GM12878 (cell line): ENCODE data around the gene KCTD8. TPM values are rescaled to one million over a fixed set of nuclear protein-coding genes. Genes with fewer than 3 reads are reported as not detected.

Experiments
- ATAC-seq: fragments of 200-7000 bp; cut with Tn5 transposase; 3 replicates; pipeline ENCODE4 v1.9.1; 2020; ENCODE audit warnings: mild to moderate bottlenecking, moderate library complexity
- BruUV-seq: library from RNA; stranded (reverse); fragments of 400-500 nt; replicated peaks from 2 replicates; lab custom pipeline; 2021; lab: Mats Ljungman, UMichigan
- CTCF ChIA-PET: fragments of 300-600 bp; sonication (Branson Sonifier 250); formaldehyde crosslinking; extraction: SDS; loops from one replicate; lab custom pipeline; 2021; ENCODE audit warnings: inconsistent platforms; lab: Yijun Ruan, JAX
- POLR2A ChIA-PET: fragments of 350-600 bp; formaldehyde crosslinking; extraction: SDS; loops from one replicate; lab custom pipeline; 2021; ENCODE audit warnings: inconsistent platforms; lab: Charles Lee
- RAD21 ChIA-PET: fragments of 300-600 bp; sonication (Branson Sonifier 250); formaldehyde crosslinking; loops from one replicate; lab custom pipeline; 2023; ENCODE audit warnings: antibody characterized with exemption; ENCODE audit not compliant: unreplicated experiment; lab: Charles Lee
- SMC1A ChIA-PET: fragments of 300-600 bp; sonication (Branson Sonifier 250); formaldehyde crosslinking; loops from one replicate; lab custom pipeline; 2023; ENCODE audit not compliant: unreplicated experiment, uncharacterized antibody; lab: Charles Lee
- DNase-seq: peaks from one replicate; pipeline ENCODE4 v3.0.0-alpha.2; 2011; ENCODE audit warnings: low read depth, low spot score
- FAIRE-seq: peaks from 3 replicates; lab custom pipeline; 2011; peaks lifted over from hg19 to GRCh38; lab: Jason Lieb, UNC
- H2AFZ ChIP-seq: 2 replicates; pipeline ENCODE4 v1.6.0; 2011; ENCODE audit warnings: low read depth, low read length, control low read depth; ENCODE audit not compliant: control insufficient read depth
- H3K27ac ChIP-seq: 2 replicates; pipeline ENCODE4 v1.5.1; 2011; ENCODE audit warnings: control low read depth; ENCODE audit not compliant: control insufficient read depth, insufficient read depth
- H3K27me3 ChIP-seq, 2 experiments: replicated peaks in 1 of 2; 2 replicates each; pipeline versions ENCODE4 v1.6.0 to v1.6.1; 2011; ENCODE audit warnings: low read length in 1 of 2; ENCODE audit not compliant: control insufficient read depth in 2 of 2, insufficient read depth in 2 of 2
- H3K36me3 ChIP-seq, 2 experiments: 2 replicates each; pipeline ENCODE4 v1.5.1; 2011; ENCODE audit warnings: low read length in 1 of 2; ENCODE audit not compliant: control insufficient read depth in 2 of 2, insufficient read depth in 2 of 2
- H3K4me1 ChIP-seq: 2 replicates; pipeline ENCODE4 v1.6.1; 2011; ENCODE audit warnings: mild to moderate bottlenecking, low read length, moderate library complexity, mixed read lengths; ENCODE audit not compliant: control insufficient read depth, insufficient read depth
- H3K4me2 ChIP-seq: 2 replicates; pipeline ENCODE4 v1.6.0; 2011; ENCODE audit warnings: control low read depth; ENCODE audit not compliant: control insufficient read depth, insufficient read depth
- H3K4me3 ChIP-seq: fragments of 200-600 bp; sonication (generic); 2 replicates; pipeline ENCODE4 v1.5.1; 2016
- H3K79me2 ChIP-seq: 2 replicates; pipeline ENCODE4 v1.6.0; 2011; ENCODE audit warnings: low read length; ENCODE audit not compliant: control insufficient read depth, insufficient read depth
- H3K9ac ChIP-seq: 2 replicates; pipeline ENCODE4 v1.8.0; 2011; ENCODE audit warnings: low read length, control low read depth, mixed read lengths; ENCODE audit not compliant: control insufficient read depth, insufficient read depth
- H3K9me3 ChIP-seq: replicated peaks from 3 replicates; pipeline ENCODE4 v1.5.1; 2011; ENCODE audit warnings: mild to moderate bottlenecking, low read length; ENCODE audit not compliant: control insufficient read depth, insufficient read depth
- H4K20me1 ChIP-seq: 2 replicates; pipeline ENCODE4 v1.6.0; 2011; ENCODE audit not compliant: control insufficient read depth, insufficient read depth
- ASH2L ChIP-seq: fragments of 300-600, 200-600 bp; sonication (generic); IDR thresholded peaks from 2 replicates; pipeline ENCODE4 v1.6.1; 2017; ENCODE audit warnings: low read depth, mild to moderate bottlenecking, borderline replicate concordance
- CBX3 ChIP-seq: fragments of 200-600 bp; sonication (generic); IDR thresholded peaks from 2 replicates; pipeline ENCODE4 v1.6.1; 2016; ENCODE audit warnings: low read depth, borderline replicate concordance
- CEBPB ChIP-seq, 2 experiments: fragments of 150-350 bp in 1 of 2; IDR thresholded peaks; 2 replicates each; pipeline ENCODE4 v1.6.1; 2012 to 2014; ENCODE audit warnings: low read depth in 2 of 2, low read length in 2 of 2, borderline replicate concordance in 1 of 2, inconsistent platforms in 1 of 2
- EGR1 ChIP-seq, 2 experiments: IDR thresholded peaks; 1 replicate in 1 of 2; 2 replicates in 1 of 2; pipeline ENCODE4 v1.6.1; 2011 to 2012; ENCODE audit warnings: low read depth in 2 of 2, low read length in 2 of 2, borderline replicate concordance in 1 of 2, mild to moderate bottlenecking in 1 of 2, moderate library complexity in 1 of 2
- FOXK2 ChIP-seq: fragments of 450-650 bp; IDR thresholded peaks from 2 replicates; pipeline ENCODE4 v1.6.1; 2017; ENCODE audit warnings: mild to moderate bottlenecking, moderate library complexity
- GATAD2B ChIP-seq: fragments of 450-650 bp; conservative IDR thresholded peaks from 2 replicates; pipeline ENCODE4 v1.6.1; 2017; ENCODE audit warnings: low read depth, mild to moderate bottlenecking, moderate library complexity
- HCFC1 ChIP-seq: fragments of 150-350 bp; IDR thresholded peaks from 2 replicates; pipeline ENCODE4 v1.6.1; 2014; ENCODE audit warnings: low read length
- NFYA ChIP-seq: IDR thresholded peaks from 2 replicates; pipeline ENCODE4 v1.6.1; 2011; ENCODE audit warnings: low read depth, mild to moderate bottlenecking, low read length, improper control_type of control experiment, borderline replicate concordance
- NR2C2 ChIP-seq: IDR thresholded peaks from 2 replicates; pipeline ENCODE4 v1.6.1; 2011; ENCODE audit warnings: borderline replicate concordance, low read depth; ENCODE audit not compliant: control insufficient read depth, insufficient read length
- POLR2A ChIP-seq: IDR thresholded peaks from 2 replicates; pipeline ENCODE4 v1.6.1; 2011; ENCODE audit warnings: low read depth, mild to moderate bottlenecking, low read length
- SIN3A ChIP-seq: IDR thresholded peaks from 2 replicates; pipeline ENCODE4 v1.6.1; 2012; ENCODE audit warnings: low read depth, low read length, improper control_type of control experiment
- TARDBP ChIP-seq: IDR thresholded peaks from 2 replicates; pipeline ENCODE4 v1.6.1; 2016; ENCODE audit warnings: borderline replicate concordance
- TBL1XR1 ChIP-seq: IDR thresholded peaks from 2 replicates; pipeline ENCODE4 v1.6.1; 2012; ENCODE audit warnings: low read depth, low read length, improper control_type of control experiment
- ZZZ3 ChIP-seq: IDR thresholded peaks from 2 replicates; pipeline ENCODE4 v1.6.1; 2011; ENCODE audit warnings: low read depth; ENCODE audit not compliant: control insufficient read depth, insufficient read length
- WGBS: methylation state at CpG from one replicate; pipeline ENCODE4 v1.1.6; 2016; ENCODE audit warnings: low lambda C conversion rate; ENCODE audit not compliant: insufficient replicate concordance, insufficient coverage; ENCODE audit errors: missing lambda C conversion rate; 5-methylcytosine and 5-hydroxymethylcytosine counted together
- in situ Hi-C: fragments of 300-500 bp; cut with MboI; formaldehyde crosslinking; loops from 9 replicates; pipeline ENCODE4 v1.14.3; 2018; ENCODE audit warnings: mixed read lengths
- intact Hi-C: fragments of 100-400 bp; cut with micrococcal nuclease; formaldehyde crosslinking; loops from one replicate; pipeline ENCODE4 v1.14.2; 2022; ENCODE audit not compliant: unreplicated experiment
- polyA plus RNA-seq, 11 experiments: library from polyadenylated mRNA; depleted of rRNA in 4 of 11; unstranded in 6 of 11; stranded (reverse) in 5 of 11; fragments of >200 nt; fragmentation: Nextera tagmentation in 4 of 11; fragmentation: Illumina TruSeq in 1 of 11; extraction: Ambion mirVana in 4 of 11; extraction: Trizol in 1 of 11; gene quantifications; 1 replicate in 1 of 11; 2 replicates in 10 of 11; pipeline versions ENCODE4 v1.2.1 to v1.2.3, GENCODE V29; 2011 to 2016; ENCODE audit warnings: inconsistent platforms in 2 of 11, missing spikeins in 2 of 11, low read depth in 1 of 11
- total RNA-seq, 4 experiments: library from RNA; depleted of rRNA in 3 of 4; stranded (reverse); fragments of >200 nt in 3 of 4; fragmentation: Illumina TruSeq in 1 of 4; extraction: Trizol in 1 of 4; gene quantifications; 2 replicates each; pipeline versions ENCODE4 v1.2.1 to v1.2.3, GENCODE V29; 2013 to 2021
- TF ChIP-seq, protein P1 (sequence below): fragments of 450-650 bp; IDR thresholded peaks from 2 replicates; pipeline ENCODE4 v1.6.1; 2017; ENCODE audit warnings: low read depth, mild to moderate bottlenecking, moderate library complexity
- TF ChIP-seq, protein P2 (sequence below): fragments of 450-650 bp; IDR thresholded peaks from 2 replicates; pipeline ENCODE4 v1.6.1; 2014; ENCODE audit warnings: mild to moderate bottlenecking
- TF ChIP-seq, protein P3 (sequence below): fragments of 450-650 bp; IDR thresholded peaks from 2 replicates; pipeline ENCODE4 v1.6.1; 2017; ENCODE audit warnings: mild to moderate bottlenecking, moderate library complexity

Gene KCTD8
- total and polyA plus RNA-seq, 10 of the 15 experiments (the other 5 are each of a cell fraction or from before 2014, with no cell fraction given): 0.06 TPM; not detected in 9

DNA sequence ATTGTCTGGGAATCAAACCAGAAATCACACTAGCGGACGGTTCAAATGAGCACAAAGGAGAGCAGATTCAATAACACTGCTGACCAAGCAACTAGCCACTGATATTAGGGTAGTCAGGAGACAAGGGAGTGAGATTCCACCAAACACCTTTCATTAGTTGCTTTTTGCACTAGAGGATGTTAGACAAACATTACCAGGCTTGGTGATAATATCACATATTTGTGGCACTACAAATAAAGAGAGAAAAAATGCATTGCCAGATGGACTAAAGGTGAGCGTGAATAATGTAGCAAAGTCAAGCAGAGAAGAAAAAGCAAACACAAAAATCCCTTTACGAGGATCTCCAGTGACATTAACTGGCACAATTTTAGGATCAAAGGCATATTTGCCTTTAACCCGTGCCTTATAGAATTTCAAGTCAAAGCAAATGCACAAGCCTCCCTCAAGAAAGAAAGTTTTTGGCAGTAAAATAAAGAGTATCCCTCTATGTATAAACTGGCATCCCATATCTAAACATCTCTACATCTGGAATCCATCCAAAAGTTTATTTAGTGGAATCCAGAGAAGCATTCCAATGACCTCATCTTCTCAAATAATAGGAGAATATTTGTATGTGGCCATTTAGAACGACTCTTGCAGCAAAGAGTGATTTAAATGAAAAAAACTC, 290.9 kb downstream of the KCTD8 start:
- in situ Hi-C loops (no loop called here), intact Hi-C loops (no loop called here)
- Histone ChIP-seq H3K27ac (no peak overlapping the region), H3K4me2 (no peak overlapping the region), H3K4me1 (no peaks in the 10 kb centered on the region), H2AFZ (no peak overlapping the region), H3K4me3 (no peak overlapping the region), H3K36me3 (no peaks in the 10 kb centered on the region), H3K9ac (no peak overlapping the region), H3K27me3 (no peaks in the 10 kb centered on the region), H4K20me1 (no peaks in the 10 kb centered on the region), H3K79me2 (no peaks in the 10 kb centered on the region), H3K9me3 (no peaks in the 10 kb centered on the region)
- ChIA-PET RAD21 (no interaction called here), SMC1A (no interaction called here), CTCF (no interaction called here), POLR2A (no interaction called here)
- no TSS peak for BruUV-seq
- no peak for ATAC-seq
- TF ChIP-seq TBL1XR1: no peak
- TF ChIP-seq, protein P1, sequence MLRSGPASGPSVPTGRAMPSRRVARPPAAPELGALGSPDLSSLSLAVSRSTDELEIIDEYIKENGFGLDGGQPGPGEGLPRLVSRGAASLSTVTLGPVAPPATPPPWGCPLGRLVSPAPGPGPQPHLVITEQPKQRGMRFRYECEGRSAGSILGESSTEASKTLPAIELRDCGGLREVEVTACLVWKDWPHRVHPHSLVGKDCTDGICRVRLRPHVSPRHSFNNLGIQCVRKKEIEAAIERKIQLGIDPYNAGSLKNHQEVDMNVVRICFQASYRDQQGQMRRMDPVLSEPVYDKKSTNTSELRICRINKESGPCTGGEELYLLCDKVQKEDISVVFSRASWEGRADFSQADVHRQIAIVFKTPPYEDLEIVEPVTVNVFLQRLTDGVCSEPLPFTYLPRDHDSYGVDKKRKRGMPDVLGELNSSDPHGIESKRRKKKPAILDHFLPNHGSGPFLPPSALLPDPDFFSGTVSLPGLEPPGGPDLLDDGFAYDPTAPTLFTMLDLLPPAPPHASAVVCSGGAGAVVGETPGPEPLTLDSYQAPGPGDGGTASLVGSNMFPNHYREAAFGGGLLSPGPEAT: no peak
- TF ChIP-seq, protein P2, sequence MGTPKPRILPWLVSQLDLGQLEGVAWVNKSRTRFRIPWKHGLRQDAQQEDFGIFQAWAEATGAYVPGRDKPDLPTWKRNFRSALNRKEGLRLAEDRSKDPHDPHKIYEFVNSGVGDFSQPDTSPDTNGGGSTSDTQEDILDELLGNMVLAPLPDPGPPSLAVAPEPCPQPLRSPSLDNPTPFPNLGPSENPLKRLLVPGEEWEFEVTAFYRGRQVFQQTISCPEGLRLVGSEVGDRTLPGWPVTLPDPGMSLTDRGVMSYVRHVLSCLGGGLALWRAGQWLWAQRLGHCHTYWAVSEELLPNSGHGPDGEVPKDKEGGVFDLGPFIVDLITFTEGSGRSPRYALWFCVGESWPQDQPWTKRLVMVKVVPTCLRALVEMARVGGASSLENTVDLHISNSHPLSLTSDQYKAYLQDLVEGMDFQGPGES: no peak
- no peak for TF ChIP-seq EGR1 (IDR thresholded peaks at IDR 0.05; ENCODE audit: borderline replicate concordance in 1 of 2, low read depth in 2 of 2, low read length in 2 of 2)
- no peak for TF ChIP-seq FOXK2
- TF ChIP-seq, protein P3, sequence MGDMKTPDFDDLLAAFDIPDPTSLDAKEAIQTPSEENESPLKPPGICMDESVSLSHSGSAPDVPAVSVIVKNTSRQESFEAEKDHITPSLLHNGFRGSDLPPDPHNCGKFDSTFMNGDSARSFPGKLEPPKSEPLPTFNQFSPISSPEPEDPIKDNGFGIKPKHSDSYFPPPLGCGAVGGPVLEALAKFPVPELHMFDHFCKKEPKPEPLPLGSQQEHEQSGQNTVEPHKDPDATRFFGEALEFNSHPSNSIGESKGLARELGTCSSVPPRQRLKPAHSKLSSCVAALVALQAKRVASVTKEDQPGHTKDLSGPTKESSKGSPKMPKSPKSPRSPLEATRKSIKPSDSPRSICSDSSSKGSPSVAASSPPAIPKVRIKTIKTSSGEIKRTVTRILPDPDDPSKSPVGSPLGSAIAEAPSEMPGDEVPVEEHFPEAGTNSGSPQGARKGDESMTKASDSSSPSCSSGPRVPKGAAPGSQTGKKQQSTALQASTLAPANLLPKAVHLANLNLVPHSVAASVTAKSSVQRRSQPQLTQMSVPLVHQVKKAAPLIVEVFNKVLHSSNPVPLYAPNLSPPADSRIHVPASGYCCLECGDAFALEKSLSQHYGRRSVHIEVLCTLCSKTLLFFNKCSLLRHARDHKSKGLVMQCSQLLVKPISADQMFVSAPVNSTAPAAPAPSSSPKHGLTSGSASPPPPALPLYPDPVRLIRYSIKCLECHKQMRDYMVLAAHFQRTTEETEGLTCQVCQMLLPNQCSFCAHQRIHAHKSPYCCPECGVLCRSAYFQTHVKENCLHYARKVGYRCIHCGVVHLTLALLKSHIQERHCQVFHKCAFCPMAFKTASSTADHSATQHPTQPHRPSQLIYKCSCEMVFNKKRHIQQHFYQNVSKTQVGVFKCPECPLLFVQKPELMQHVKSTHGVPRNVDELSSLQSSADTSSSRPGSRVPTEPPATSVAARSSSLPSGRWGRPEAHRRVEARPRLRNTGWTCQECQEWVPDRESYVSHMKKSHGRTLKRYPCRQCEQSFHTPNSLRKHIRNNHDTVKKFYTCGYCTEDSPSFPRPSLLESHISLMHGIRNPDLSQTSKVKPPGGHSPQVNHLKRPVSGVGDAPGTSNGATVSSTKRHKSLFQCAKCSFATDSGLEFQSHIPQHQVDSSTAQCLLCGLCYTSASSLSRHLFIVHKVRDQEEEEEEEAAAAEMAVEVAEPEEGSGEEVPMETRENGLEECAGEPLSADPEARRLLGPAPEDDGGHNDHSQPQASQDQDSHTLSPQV: no peak
- no peak for TF ChIP-seq POLR2A
- TF ChIP-seq ZZZ3: no peak
- no peak for TF ChIP-seq CBX3
- TF ChIP-seq NR2C2: no peak
- no peak for TF ChIP-seq TARDBP
- TF ChIP-seq CEBPB (IDR thresholded peaks at IDR 0.05; ENCODE audit: borderline replicate concordance in 1 of 2, low read depth in 2 of 2, low read length in 2 of 2): no peak
- no peak for TF ChIP-seq SIN3A
- no peak for TF ChIP-seq HCFC1
- no peak for TF ChIP-seq NFYA
- no peak for TF ChIP-seq ASH2L
- TF ChIP-seq GATAD2B: no peak
- DNase-seq: no peak
- 28% methylated on average over 6 of the region's 6 CpGs for WGBS
- FAIRE-seq: no peak
